ENCODE results near the gene ZNF212. TPM values are rescaled to one million over a fixed set of nuclear protein-coding genes. Genes with fewer than 3 reads are reported as not detected.

The ZNF212 gene
- 2.7 and 5.6 TPM in 2 replicates for total RNA-seq

GRCh38 chr7:149239345-149240143 lies at the start of gene ZNF212:
Gene ZNF212, plus strand, starts transcription at chr7:149239651. Its CDS starts 128 bp downstream, at chr7:149239779.
- no peak for DNase-seq (ENCODE audit: extremely low read depth, low read depth, low spot score)

- DNase-seq (ENCODE audit: extremely low read depth, low read depth, low spot score): no peak
Measured at GRCh38 chr7:149191851-149192250, 47.6 kb upstream of the ZNF212 start.

- DNase-seq (ENCODE audit: extremely low read depth, low read depth, low spot score): no peak
Measured at GRCh38 chr7:149194799-149195179, 44.7 kb upstream of the ZNF212 start.

DNA sequence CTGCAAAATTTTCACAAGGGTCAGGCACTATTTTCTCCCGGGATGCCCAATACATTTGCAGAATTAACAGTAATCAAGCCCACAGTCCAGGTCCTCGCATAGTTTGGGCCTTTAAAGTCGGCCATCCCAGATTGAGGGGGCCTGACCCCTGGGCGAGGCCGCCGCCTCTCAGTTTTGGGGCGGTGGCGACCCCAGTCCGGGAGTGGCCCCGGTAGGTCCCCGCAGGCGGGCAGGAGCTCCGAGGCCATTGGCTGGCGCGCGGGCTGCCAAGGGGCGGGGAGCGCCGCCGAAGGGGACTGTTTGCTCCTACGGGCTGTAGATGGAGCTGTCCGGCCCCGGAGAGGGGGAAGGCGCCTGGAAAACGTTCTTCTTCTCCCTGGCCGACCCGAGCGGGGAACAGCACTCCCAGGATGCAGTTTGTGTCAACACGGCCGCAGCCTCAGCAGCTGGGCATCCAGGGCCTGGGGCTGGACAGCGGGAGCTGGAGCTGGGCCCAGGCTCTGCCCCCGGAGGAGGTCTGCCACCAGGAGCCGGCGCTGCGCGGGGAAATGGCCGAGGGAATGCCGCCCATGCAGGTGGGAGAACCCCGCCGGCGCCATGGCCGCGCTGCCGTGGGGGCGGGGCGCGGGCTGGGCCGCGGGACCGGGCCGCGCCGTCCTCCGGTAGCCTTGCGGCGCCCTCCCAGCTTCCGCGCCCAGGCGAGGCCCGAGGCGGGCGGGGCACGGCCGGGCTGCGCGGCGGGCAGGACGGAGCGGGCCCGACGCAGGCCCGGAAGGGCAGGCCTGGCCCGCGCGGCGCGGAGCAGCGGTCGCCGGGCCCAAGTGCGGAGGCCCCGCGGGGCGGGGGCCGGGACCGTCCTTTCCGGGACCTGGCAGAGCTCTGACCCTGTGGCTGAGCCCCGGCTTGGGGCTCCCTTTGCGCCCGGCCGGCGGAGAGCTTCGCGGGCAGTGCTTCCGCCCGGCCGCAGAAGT lies 44.0 kb upstream of the ZNF212 start, which contains the start of gene ZNF282:
TSS of gene ZNF282 (plus strand) at position 367 of the 971 bp plus-strand sequence. CDS start at position 411, 44 bp downstream.
- no peak for DNase-seq (ENCODE audit: extremely low read depth, low read depth, low spot score)

- DNase-seq (ENCODE audit: extremely low read depth, low read depth, low spot score): no peak
Measured at GRCh38 chr7:149196151-149196704, 43.2 kb upstream of the ZNF212 start.

DNA sequence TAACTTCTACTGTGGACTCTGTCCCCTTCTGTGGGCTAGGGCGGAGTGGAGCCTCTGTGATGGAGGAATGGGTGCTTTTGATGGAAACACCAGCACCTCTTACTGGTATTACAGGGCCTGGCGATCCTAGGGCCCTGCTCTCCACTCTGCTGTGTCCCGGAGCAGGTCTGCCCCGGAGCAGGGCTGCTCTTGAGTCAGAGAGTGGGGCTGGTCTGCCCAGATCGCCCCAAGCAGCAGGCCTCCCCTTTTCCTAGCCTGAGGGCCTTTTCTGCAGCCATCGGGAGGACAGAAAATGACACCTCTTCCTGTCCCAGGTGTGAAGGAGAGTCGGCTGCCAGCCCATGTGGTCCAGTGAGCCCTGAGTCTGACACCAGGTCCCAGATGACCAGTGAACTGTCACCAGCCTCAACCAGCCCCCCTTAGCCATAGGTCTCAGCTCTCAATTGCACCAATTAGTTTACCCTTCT lies 42.7 kb upstream of the ZNF212 start:
- no peak for DNase-seq (ENCODE audit: extremely low read depth, low read depth, low spot score)

DNA sequence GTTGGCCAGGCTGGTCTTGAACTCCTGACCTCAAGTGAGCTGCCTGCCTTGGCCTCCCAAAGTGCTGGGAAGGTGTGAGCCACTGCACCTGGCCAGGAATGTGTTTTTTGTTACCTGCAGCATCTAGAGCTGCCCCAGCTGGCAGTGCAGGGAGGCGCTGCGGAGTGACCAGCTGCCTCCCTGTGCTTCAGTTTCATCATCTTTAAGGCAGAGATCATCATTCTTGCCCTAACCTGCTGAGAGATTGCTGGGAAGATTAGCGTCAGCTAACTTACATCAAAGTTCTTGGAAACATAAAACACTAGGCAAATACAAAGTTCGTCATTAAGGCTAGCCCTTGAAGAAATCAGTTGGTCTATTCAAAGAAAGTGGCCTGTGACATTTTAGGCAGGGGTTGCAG lies 41.8 kb upstream of the ZNF212 start:
- no peak for DNase-seq (ENCODE audit: extremely low read depth, low read depth, low spot score)

GRCh38 chr7:149198161-149198816 lies 41.2 kb upstream of the ZNF212 start:
- no peak for DNase-seq (ENCODE audit: extremely low read depth, low read depth, low spot score)

- no peak for DNase-seq (ENCODE audit: extremely low read depth, low read depth, low spot score)
Measured at GRCh38 chr7:149199234-149199995, 40.0 kb upstream of the ZNF212 start.

DNA sequence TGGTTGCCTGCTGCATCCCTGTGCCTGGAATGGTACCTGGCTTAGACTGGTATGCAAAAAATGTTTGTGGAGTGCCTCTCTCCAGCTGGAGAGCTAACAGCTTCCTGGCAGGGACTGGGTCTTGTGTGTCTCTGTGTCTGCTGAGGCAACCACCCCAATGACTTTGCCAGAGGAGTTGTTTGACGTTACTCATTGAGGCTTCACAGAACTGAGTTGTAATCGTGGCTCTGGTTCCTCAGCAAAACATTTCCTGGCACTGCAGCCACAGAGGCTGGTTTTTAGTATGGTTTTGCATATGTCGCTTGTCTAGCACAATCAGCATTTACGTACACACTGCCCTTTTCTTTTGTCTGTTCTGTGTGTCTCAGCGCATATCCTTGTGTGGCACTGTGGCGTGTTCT lies 36.6 kb upstream of the ZNF212 start:
- DNase-seq (ENCODE audit: extremely low read depth, low read depth, low spot score): no peak

GRCh38 chr7:149205690-149206381 lies 33.6 kb upstream of the ZNF212 start:
- no peak for DNase-seq (ENCODE audit: extremely low read depth, low read depth, low spot score)

GRCh38 chr7:149207324-149208035 lies 32.0 kb upstream of the ZNF212 start:
- no peak for DNase-seq (ENCODE audit: extremely low read depth, low read depth, low spot score)

- no peak for DNase-seq (ENCODE audit: extremely low read depth, low read depth, low spot score)
Measured at GRCh38 chr7:149209518-149210269, 29.8 kb upstream of the ZNF212 start.

DNA sequence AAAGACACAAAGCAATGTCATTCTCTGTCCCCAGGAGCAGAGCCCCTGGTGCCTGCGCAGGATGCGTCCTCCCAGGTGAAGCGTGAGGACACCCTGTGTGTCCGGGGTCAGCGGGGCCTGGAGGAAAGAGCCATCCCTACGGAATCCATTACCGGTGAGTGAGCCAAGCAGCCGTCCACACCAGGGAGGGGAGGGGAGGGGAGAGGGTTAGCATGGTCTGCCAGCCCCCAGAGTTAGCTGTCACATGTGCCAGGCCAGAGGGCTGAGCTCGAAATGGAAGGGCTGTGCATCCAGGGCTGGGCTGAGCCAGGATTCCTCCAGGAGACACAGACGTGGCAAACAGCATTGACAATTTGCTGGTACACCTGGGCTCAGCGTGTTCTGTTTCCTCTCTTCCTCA lies 28.9 kb upstream of the ZNF212 start:
- DNase-seq (ENCODE audit: extremely low read depth, low read depth, low spot score): no peak

- no peak for DNase-seq (ENCODE audit: extremely low read depth, low read depth, low spot score)
Measured at GRCh38 chr7:149214020-149214720, 25.3 kb upstream of the ZNF212 start.

DNA sequence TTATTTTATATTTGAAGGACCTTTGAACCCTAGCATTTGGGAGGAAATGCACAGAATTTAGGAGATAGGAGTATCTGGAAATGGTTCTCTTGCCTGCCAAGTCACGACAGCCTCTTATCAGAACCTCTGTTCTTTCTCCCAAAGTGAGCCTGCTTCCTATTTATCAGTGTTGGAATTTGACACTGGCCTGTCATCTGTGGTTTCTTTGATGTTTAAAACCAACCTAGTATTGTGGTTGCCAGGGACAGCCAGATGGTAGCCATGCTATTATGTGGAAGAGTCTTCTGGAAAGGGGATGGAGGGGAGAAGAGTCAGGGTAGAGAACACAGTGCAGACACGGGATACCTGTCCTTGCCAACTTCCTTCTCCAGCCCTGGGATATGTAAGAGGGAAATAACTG lies 23.0 kb upstream of the ZNF212 start:
- no peak for DNase-seq (ENCODE audit: extremely low read depth, low read depth, low spot score)

DNA sequence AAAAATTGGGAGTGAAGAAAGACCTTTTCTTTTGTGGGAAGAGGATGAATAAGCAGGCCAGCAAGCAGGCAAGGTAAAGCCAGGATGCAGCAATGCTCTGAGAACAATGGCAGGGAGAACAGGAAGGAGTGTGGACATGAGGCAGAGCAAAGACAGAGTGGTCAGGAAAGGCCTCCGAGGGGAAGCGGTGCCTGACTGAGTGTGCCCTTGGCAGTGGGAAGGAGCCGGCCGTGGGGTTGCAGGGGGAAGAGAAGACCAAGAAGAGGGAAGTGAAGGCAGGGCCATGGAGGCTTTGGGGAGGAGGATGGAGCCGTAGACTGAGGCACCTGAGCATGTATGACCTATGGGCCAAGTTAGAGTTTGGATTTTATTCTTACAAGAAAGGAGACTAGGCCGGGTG lies 21.9 kb upstream of the ZNF212 start:
- DNase-seq (ENCODE audit: extremely low read depth, low read depth, low spot score): no peak

Measured in glomerular endothelial cell (primary cell).